GM18870 (cell line): Measurements from ENCODE around the gene ACACB.
"Not testable (repeated sequence)": the region's sequence is repeated elsewhere in the genome, so short reads cannot be mapped to it uniquely, and the experiment has no call there.

Experiments
- ATAC-seq: cut with Tn5 transposase; IDR thresholded peaks from one replicate; pipeline ENCODE4 v1.9.1; 2021; ENCODE audit warnings: moderate library complexity; ENCODE audit not compliant: unreplicated experiment

The ACACB gene

GRCh38 chr12:109170324-109170723, 53.9 kb downstream of the ACACB start:
- ATAC-seq: no peak

GRCh38 chr12:109172787-109173186, 56.4 kb downstream of the ACACB start:
- not testable (repeated sequence) for ATAC-seq

- no peak for ATAC-seq
These were observed 57.3 kb downstream of the ACACB start for GRCh38 chr12:109173443-109174240.

- ATAC-seq: no peak
These were observed 58.1 kb downstream of the ACACB start for GRCh38 chr12:109174468-109174867.

GRCh38 chr12:109178532-109178931, 62.1 kb downstream of the ACACB start:
- no peak for ATAC-seq

GRCh38 chr12:109179927-109180326, 63.5 kb downstream of the ACACB start:
- ATAC-seq: no peak

GRCh38 chr12:109182041-109182839, 65.9 kb downstream of the ACACB start:
- no peak for ATAC-seq

- no peak for ATAC-seq
These were observed 69.1 kb downstream of the ACACB start for GRCh38 chr12:109185441-109185840.

GRCh38 chr12:109186993-109187653, 70.7 kb downstream of the ACACB start:
- no peak for ATAC-seq

GRCh38 chr12:109188108-109188712, 71.8 kb downstream of the ACACB start:
- no peak for ATAC-seq

GRCh38 chr12:109189291-109189690, 72.9 kb downstream of the ACACB start:
- ATAC-seq: no peak

- no peak for ATAC-seq
These were observed 75.3 kb downstream of the ACACB start for GRCh38 chr12:109191621-109192250.

- ATAC-seq: no peak
These were observed 76.0 kb downstream of the ACACB start for GRCh38 chr12:109192358-109192757.

GRCh38 chr12:109193896-109194295, 77.5 kb downstream of the ACACB start:
- ATAC-seq: no peak

- no peak for ATAC-seq
These were observed 79.9 kb downstream of the ACACB start for GRCh38 chr12:109196332-109196731.

GRCh38 chr12:109197327-109197726, 80.9 kb downstream of the ACACB start:
- no peak for ATAC-seq

- no peak for ATAC-seq
These were observed 82.9 kb downstream of the ACACB start for GRCh38 chr12:109199324-109199723.

- ATAC-seq: no peak
These were observed 84.6 kb downstream of the ACACB start for GRCh38 chr12:109200825-109201495.

- no peak for ATAC-seq
These were observed 85.1 kb downstream of the ACACB start for GRCh38 chr12:109201496-109201885.

GRCh38 chr12:109202770-109203169, 86.4 kb downstream of the ACACB start:
- ATAC-seq: no peak
